HG02885 (cell line): ENCODE measurements around the gene ZNF521.
"Not testable (repeated sequence)": the region's sequence is repeated elsewhere in the genome, so short reads cannot be mapped to it uniquely, and the experiment has no call there.

Experiments
- ATAC-seq: cut with Tn5 transposase; IDR thresholded peaks from one replicate; pipeline ENCODE4 v1.9.1; 2021; ENCODE audit warnings: mild to moderate bottlenecking; ENCODE audit not compliant: unreplicated experiment, poor library complexity

ZNF521 gene

GRCh38 chr18:25295624-25296138 is 56.3 kb downstream of the ZNF521 start:
- ATAC-seq, result no peak

- no peak for ATAC-seq
Measured at GRCh38 chr18:25291150-25291549, 60.8 kb downstream of the ZNF521 start.

GRCh38 chr18:25289001-25289631 is 62.9 kb downstream of the ZNF521 start:
- no peak for ATAC-seq

- no peak for ATAC-seq
Measured at GRCh38 chr18:25288340-25288938, 63.5 kb downstream of the ZNF521 start.

GRCh38 chr18:25287106-25287505 is 64.9 kb downstream of the ZNF521 start:
- no peak for ATAC-seq

- no peak for ATAC-seq
Measured at GRCh38 chr18:25284861-25285550, 67.0 kb downstream of the ZNF521 start.

GRCh38 chr18:25284281-25284680 is 67.7 kb downstream of the ZNF521 start:
- no peak for ATAC-seq

- ATAC-seq, result no peak
Measured at GRCh38 chr18:25283781-25284180, 68.2 kb downstream of the ZNF521 start.

GRCh38 chr18:25282896-25283703 is 68.9 kb downstream of the ZNF521 start:
- no peak for ATAC-seq

- ATAC-seq, result no peak
Measured at GRCh38 chr18:25282282-25282681, 69.7 kb downstream of the ZNF521 start.

- no peak for ATAC-seq
Measured at GRCh38 chr18:25281556-25281955, 70.4 kb downstream of the ZNF521 start.

GRCh38 chr18:25279961-25280360 is 72.0 kb downstream of the ZNF521 start:
- no peak for ATAC-seq

- no peak for ATAC-seq
Measured at GRCh38 chr18:25279556-25279955, 72.4 kb downstream of the ZNF521 start.

- ATAC-seq, result no peak
Measured at GRCh38 chr18:25279133-25279532, 72.8 kb downstream of the ZNF521 start.

- no peak for ATAC-seq
Measured at GRCh38 chr18:25278394-25278793, 73.6 kb downstream of the ZNF521 start.

GRCh38 chr18:25275412-25276001 is 76.5 kb downstream of the ZNF521 start:
- no peak for ATAC-seq

- ATAC-seq, result no peak
Measured at GRCh38 chr18:25274926-25275325, 77.0 kb downstream of the ZNF521 start.

GRCh38 chr18:25266931-25267527 is 84.9 kb downstream of the ZNF521 start:
- ATAC-seq, result not testable (repeated sequence)

- ATAC-seq, result no peak
Measured at GRCh38 chr18:25262920-25263319, 89.0 kb downstream of the ZNF521 start.

- no peak for ATAC-seq
Measured at GRCh38 chr18:25261768-25262167, 90.2 kb downstream of the ZNF521 start.
